H1 (cell line): ENCODE results near the gene COL19A1.

Source experiments
- CTCF ChIP-seq, 3 experiments: IDR thresholded peaks; 1 replicate in 2 of 3; 2 replicates in 1 of 3; pipeline versions ENCODE4 v1.5.1 to v1.6.1; 2011; ENCODE audit warnings: low read length in 3 of 3, mild to moderate bottlenecking in 3 of 3, inconsistent platforms in 2 of 3, low read depth in 1 of 3, moderate library complexity in 1 of 3; ENCODE audit not compliant: insufficient read depth in 1 of 3; ENCODE audit errors: control extremely low read depth in 1 of 3
- EGR1 ChIP-seq: IDR thresholded peaks from 2 replicates; pipeline ENCODE4 v1.6.1; 2011; ENCODE audit warnings: low read depth, low read length, borderline replicate concordance
- NRF1 ChIP-seq: IDR thresholded peaks from 2 replicates; pipeline ENCODE4 v1.6.1; 2011; ENCODE audit warnings: mild to moderate bottlenecking, low read depth, low read length, improper control_type of control experiment
- POLR2A ChIP-seq, 2 experiments: IDR thresholded peaks; 1 replicate in 1 of 2; 2 replicates in 1 of 2; pipeline ENCODE4 v1.6.1; 2011; ENCODE audit warnings: low read depth in 2 of 2, low read length in 2 of 2, mild to moderate bottlenecking in 2 of 2; ENCODE audit errors: control extremely low read depth in 1 of 2
- POLR2AphosphoS5 ChIP-seq: IDR thresholded peaks from 2 replicates; pipeline ENCODE4 v1.6.1; 2011; ENCODE audit warnings: low read depth, low read length
- RFX5 ChIP-seq: IDR thresholded peaks from 2 replicates; pipeline ENCODE4 v1.6.1; 2011; ENCODE audit warnings: low read depth, low read length, improper control_type of control experiment, borderline replicate concordance
- TAF1 ChIP-seq: IDR thresholded peaks from 2 replicates; pipeline ENCODE4 v1.6.1; 2011; ENCODE audit warnings: mild to moderate bottlenecking, low read depth, low read length
- USF2 ChIP-seq: IDR thresholded peaks from 2 replicates; pipeline ENCODE4 v1.6.1; 2011; ENCODE audit warnings: low read length, improper control_type of control experiment

GRCh38 chr6:70172252-70172651, 305.9 kb downstream of the COL19A1 start:
- no peak for TF ChIP-seq TAF1
- no peak for TF ChIP-seq POLR2AphosphoS5
- TF ChIP-seq USF2: no peak
- TF ChIP-seq RFX5: no peak
- TF ChIP-seq EGR1: no peak
- TF ChIP-seq POLR2A (IDR thresholded peaks at IDR 0.05; ENCODE audit: control extremely low read depth in 1 of 2, low read depth in 2 of 2, low read length in 2 of 2): no peak
- no peak for TF ChIP-seq NRF1
- TF ChIP-seq CTCF (IDR thresholded peaks at IDR 0.05; ENCODE audit: control extremely low read depth in 1 of 3, insufficient read depth in 1 of 3, low read depth in 1 of 3, low read length in 3 of 3): no peak
